HL-60 (cell line): ENCODE results near the gene DNASE1L3.

Experiments used
- CTCF ChIP-seq: IDR thresholded peaks from one replicate; pipeline ENCODE4 v1.5.1; 2011; ENCODE audit warnings: low read length, control low read depth, inconsistent platforms; ENCODE audit not compliant: insufficient read depth
- GABPA ChIP-seq: IDR thresholded peaks from 2 replicates; pipeline ENCODE4 v1.6.1; 2012; ENCODE audit warnings: low read depth
- POLR2AphosphoS5 ChIP-seq: IDR thresholded peaks from 2 replicates; pipeline ENCODE4 v1.6.1; 2012; ENCODE audit warnings: low read depth
- REST ChIP-seq: IDR thresholded peaks from 2 replicates; pipeline ENCODE4 v1.6.1; 2012; ENCODE audit warnings: low read depth; ENCODE audit not compliant: insufficient replicate concordance
- SPI1 ChIP-seq: IDR thresholded peaks from 2 replicates; pipeline ENCODE4 v1.6.1; 2012; ENCODE audit warnings: low read depth, mild to moderate bottlenecking, borderline replicate concordance

GRCh38 chr3:58237238-58237940, 26.6 kb upstream of the DNASE1L3 start, which contains the start of gene ABHD6:
- no peak for TF ChIP-seq CTCF
- TF ChIP-seq POLR2AphosphoS5 = no peak
- no peak for TF ChIP-seq REST
- TF ChIP-seq GABPA = no peak
- no peak for TF ChIP-seq SPI1
